Gastrocnemius medialis (tissue), 4 donors: Measurements from ENCODE around the gene POLD3. TPM values are rescaled to one million over a fixed set of nuclear protein-coding genes. Genes with fewer than 3 reads are reported as not detected.

Experiments
- ATAC-seq, 2 donors: fragments of 150-250 bp; one replicate each; pipeline ENCODE4 v1.9.1; 2016
- DNase-seq, 2 donors: peaks; one replicate each; pipeline ENCODE4 v3.0.0-alpha.2; 2019
- H3K27ac ChIP-seq, 4 donors: fragments of 200-600 bp; sonication (generic); 1 replicate in 1 of 4; 2 replicates in 3 of 4; pipeline ENCODE4 v1.5.1; 2016 to 2018; ENCODE audit warnings: mild to moderate bottlenecking in 2 of 4, moderate library complexity in 1 of 4
- H3K27me3 ChIP-seq, 3 donors: fragments of 200-600 bp; sonication (generic) in 2 of 3; 1 replicate in 1 of 3; 2 replicates in 2 of 3; pipeline versions ENCODE4 v1.5.1 to v1.6.0; 2016 to 2019; ENCODE audit warnings: mild to moderate bottlenecking in 1 of 3, moderate library complexity in 1 of 3
- H3K36me3 ChIP-seq, 2 donors: fragments of 200-600 bp; sonication (generic) in 1 of 2; one replicate each; pipeline ENCODE4 v1.5.1; 2017 to 2018
- H3K4me1 ChIP-seq, 2 donors: fragments of 200-600 bp; sonication (generic) in 1 of 2; one replicate each; pipeline ENCODE4 v1.5.1; 2016 to 2017; ENCODE audit warnings: mild to moderate bottlenecking in 2 of 2
- H3K4me3 ChIP-seq, 4 donors: fragments of 200-600 bp; sonication (generic) in 3 of 4; 1 replicate in 1 of 4; 2 replicates in 3 of 4; pipeline ENCODE4 v1.5.1; 2016 to 2019; ENCODE audit warnings: mild to moderate bottlenecking in 2 of 4
- H3K9me3 ChIP-seq, 3 donors: fragments of 200-600 bp; sonication (generic) in 2 of 3; 1 replicate in 1 of 3; 2 replicates in 2 of 3; pipeline ENCODE4 v1.5.1; 2016 to 2019
- POLR2A ChIP-seq, 2 donors: fragments of 450-650 bp; IDR thresholded peaks; one replicate each; pipeline ENCODE4 v1.6.1; 2017; ENCODE audit warnings: antibody characterized with exemption in 2 of 2, mild to moderate bottlenecking in 2 of 2, moderate library complexity in 2 of 2
- in situ Hi-C, 4 donors: fragments of 200-750 bp; cut with MboI; loops; one replicate each; pipeline versions ENCODE4 v1.15.0 to v1.8.0; 2017; ENCODE audit warnings: low sequenced_read_pairs in 4 of 4
- intact Hi-C: fragments of 100-400 bp; cut with DNase I; formaldehyde crosslinking; loops from one replicate; pipeline ENCODE4 v1.15.1; 2023; ENCODE audit warnings: low total_unique reads
- total RNA-seq, 4 donors: library from RNA; depleted of rRNA; stranded (reverse); fragments of >200 nt; gene quantifications; one replicate each; pipeline versions ENCODE4 v1.1.0 to v1.2.3, GENCODE V29; 2016
- TF ChIP-seq, protein P1 (sequence below), 5 experiments: fragments of 450-650 bp in 3 of 5; fragments of 200-600 bp in 2 of 5; sonication (generic) in 2 of 5; IDR thresholded peaks in 4 of 5; conservative IDR thresholded peaks in 1 of 5; 1 replicate in 4 of 5; 2 replicates in 1 of 5; pipeline ENCODE4 v1.5.1; 2016 to 2019; ENCODE audit warnings: antibody characterized with exemption in 5 of 5, mild to moderate bottlenecking in 3 of 5, moderate library complexity in 3 of 5

Gene POLD3
- total RNA-seq, 4 donors from 2014 or later: 4.6 to 6.4 (median 5.8) TPM

DNA sequence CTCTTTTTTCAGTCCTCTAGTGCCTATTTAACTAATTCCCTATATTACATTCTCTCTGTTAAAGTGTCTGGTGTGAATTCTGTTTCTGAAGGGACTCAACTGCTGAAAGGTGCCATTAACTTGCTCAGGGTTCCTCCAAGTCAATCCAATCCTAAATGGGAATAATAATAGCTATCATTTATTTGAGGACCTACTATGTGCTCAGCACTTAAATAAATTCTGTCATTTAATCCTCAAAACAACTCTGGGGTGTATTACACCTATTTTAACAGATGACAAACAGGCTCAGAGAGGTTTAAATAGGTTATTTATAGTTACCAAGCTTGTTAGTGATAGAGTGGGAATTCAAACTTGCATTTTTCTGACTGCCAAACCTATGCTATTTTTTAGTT lies 40.6 kb upstream of the POLD3 start:
- H3K36me3 ChIP-seq: no peaks in the 10 kb centered on the region
- in situ Hi-C loops (no loop called here), intact Hi-C loops (no loop called here)
- no peak overlapping the region for H3K27ac ChIP-seq
- no peaks in the 10 kb centered on the region for H3K9me3 ChIP-seq
- H3K4me3 ChIP-seq: no peak overlapping the region
- no peak for TF ChIP-seq POLR2A (IDR thresholded peaks at IDR 0.05)
- TF ChIP-seq, protein P1, sequence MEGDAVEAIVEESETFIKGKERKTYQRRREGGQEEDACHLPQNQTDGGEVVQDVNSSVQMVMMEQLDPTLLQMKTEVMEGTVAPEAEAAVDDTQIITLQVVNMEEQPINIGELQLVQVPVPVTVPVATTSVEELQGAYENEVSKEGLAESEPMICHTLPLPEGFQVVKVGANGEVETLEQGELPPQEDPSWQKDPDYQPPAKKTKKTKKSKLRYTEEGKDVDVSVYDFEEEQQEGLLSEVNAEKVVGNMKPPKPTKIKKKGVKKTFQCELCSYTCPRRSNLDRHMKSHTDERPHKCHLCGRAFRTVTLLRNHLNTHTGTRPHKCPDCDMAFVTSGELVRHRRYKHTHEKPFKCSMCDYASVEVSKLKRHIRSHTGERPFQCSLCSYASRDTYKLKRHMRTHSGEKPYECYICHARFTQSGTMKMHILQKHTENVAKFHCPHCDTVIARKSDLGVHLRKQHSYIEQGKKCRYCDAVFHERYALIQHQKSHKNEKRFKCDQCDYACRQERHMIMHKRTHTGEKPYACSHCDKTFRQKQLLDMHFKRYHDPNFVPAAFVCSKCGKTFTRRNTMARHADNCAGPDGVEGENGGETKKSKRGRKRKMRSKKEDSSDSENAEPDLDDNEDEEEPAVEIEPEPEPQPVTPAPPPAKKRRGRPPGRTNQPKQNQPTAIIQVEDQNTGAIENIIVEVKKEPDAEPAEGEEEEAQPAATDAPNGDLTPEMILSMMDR (IDR thresholded peaks at IDR 0.05 in 4 of 5, conservative IDR thresholded peaks at IDR 0.05 in 1 of 5): no peak
- no peaks in the 10 kb centered on the region for H3K27me3 ChIP-seq
- ATAC-seq: no peak
- DNase-seq: no peak
- peaks cover 0 to 8% of the 10 kb centered on the region in 2 donors for H3K4me1 ChIP-seq

DNA sequence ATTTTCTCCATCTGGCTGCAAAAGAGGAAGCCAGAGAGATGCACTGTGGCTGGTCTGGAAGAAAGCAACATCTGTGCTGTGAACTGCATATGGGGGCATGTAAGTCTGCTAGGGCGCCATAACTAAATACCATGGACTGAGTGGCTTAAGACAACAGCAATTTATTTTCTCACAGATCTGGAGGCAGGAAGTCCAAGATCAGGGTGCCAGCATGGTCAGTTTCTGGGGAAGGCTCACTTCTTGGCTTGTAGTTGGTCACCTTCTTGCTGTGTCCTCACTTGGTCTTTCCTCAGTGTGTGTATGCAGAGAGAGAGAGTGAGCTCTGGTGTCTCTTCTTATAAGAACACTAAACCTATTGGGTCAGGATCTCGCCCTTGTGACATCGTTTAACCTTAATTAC lies 34.9 kb upstream of the POLD3 start:
- no peak overlapping the region for H3K27ac ChIP-seq
- in situ Hi-C loops: no loop called here
- no peak for TF ChIP-seq POLR2A (IDR thresholded peaks at IDR 0.05)
- TF ChIP-seq, protein P1 (IDR thresholded peaks at IDR 0.05 in 4 of 5, conservative IDR thresholded peaks at IDR 0.05 in 1 of 5): no peak
- no peak overlapping the region for H3K4me3 ChIP-seq
- intact Hi-C loops: no loop called here
- ATAC-seq (no peak), DNase-seq (no peak)
- H3K9me3 ChIP-seq: no peaks in the 10 kb centered on the region
- no peaks in the 10 kb centered on the region for H3K36me3 ChIP-seq
- H3K4me1 ChIP-seq: no peaks in the 10 kb centered on the region
- no peaks in the 10 kb centered on the region for H3K27me3 ChIP-seq

DNA sequence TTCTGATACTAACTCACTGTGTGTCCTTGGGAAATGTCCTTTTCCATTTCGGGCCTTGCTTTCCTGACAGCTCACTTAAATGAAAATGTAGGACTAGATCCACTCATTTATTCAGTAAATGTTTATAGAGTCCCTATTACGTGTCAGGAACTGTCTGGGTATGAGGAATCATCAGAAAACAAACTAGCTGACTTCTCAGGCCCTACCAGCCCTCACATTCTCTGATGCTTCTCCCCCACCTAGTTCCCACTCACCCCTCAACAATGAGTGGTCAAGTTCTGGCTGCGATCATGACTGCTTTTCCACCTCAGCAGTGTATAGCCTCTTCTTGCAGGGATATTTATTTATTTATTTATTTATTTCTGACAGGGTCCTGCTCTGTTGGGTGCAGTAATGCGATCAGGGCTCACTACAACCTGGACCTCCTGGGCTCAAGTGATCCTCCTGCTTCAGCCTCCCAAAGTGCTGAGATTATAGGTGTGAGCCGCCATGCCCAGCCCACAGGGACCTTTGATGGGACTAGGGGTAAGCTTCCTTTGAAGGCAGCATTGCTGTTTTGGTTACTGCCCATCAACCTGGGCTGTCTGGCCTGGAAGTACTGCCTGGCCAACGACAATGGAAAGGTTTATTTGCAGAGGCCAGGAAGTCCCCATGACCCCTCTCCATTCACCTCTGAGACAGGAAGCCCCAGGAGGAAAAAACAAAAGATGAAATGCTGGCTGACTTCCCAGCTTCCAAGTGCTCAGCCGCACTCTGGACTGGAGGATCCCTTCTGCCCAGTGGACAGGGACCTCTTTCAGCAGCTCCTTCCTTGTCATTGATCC lies 33.1 kb upstream of the POLD3 start:
- no peaks in the 10 kb centered on the region for H3K36me3 ChIP-seq
- H3K27me3 ChIP-seq: no peaks in the 10 kb centered on the region
- H3K4me3 ChIP-seq: no peak overlapping the region
- H3K9me3 ChIP-seq: no peaks in the 10 kb centered on the region
- H3K27ac ChIP-seq: no peak overlapping the region
- in situ Hi-C loops (no loop called here), intact Hi-C loops (no loop called here)
- H3K4me1 ChIP-seq: no peaks in the 10 kb centered on the region
- ATAC-seq: no peak
- DNase-seq: no peak
- TF ChIP-seq, protein P1 (IDR thresholded peaks at IDR 0.05 in 4 of 5, conservative IDR thresholded peaks at IDR 0.05 in 1 of 5): no peak
- TF ChIP-seq POLR2A (IDR thresholded peaks at IDR 0.05): no peak

DNA sequence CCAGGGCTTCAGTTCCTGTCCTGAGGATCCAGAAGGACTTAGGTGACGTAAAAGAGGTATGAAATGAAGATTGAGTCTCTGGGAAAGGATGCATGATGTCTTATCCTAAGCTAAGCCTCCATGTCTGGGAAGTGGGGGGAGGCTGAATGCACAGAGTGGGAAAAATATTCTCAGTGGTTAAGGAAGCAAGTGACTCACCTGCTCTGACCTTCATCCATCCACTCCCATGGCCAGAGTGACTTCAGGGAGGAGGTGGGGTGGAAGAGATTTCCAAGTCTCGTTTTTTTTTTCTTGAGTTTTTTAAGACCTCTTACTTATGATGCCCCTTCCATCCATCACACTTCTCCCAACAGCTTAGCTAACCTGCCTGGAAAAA lies 32.5 kb upstream of the POLD3 start:
- no peaks in the 10 kb centered on the region for H3K9me3 ChIP-seq
- H3K36me3 ChIP-seq: no peaks in the 10 kb centered on the region
- H3K4me1 ChIP-seq: no peaks in the 10 kb centered on the region
- H3K27ac ChIP-seq: no peak overlapping the region
- no peak for DNase-seq
- TF ChIP-seq, protein P1 (IDR thresholded peaks at IDR 0.05 in 4 of 5, conservative IDR thresholded peaks at IDR 0.05 in 1 of 5): no peak
- TF ChIP-seq POLR2A (IDR thresholded peaks at IDR 0.05): no peak
- H3K4me3 ChIP-seq: no peak overlapping the region
- intact Hi-C loops (no loop called here), in situ Hi-C loops (loop anchor here in 1 of 4 donors (10.0 kb wide), 1 partner anchor 105 kb away; no protein-coding TSS in a partner anchor)
- ATAC-seq: no peak
- H3K27me3 ChIP-seq: no peaks in the 10 kb centered on the region
